Measurements from ENCODE around the gene PABPN1L.

- TF ChIP-seq USF2 (IDR thresholded peaks at IDR 0.05; ENCODE audit: low read depth, low read length), result no peak
- no peak for TF ChIP-seq CTCF (conservative IDR thresholded peaks at IDR 0.05; ENCODE audit: low read depth, low read length)
- no peak for TF ChIP-seq RFX5 (IDR thresholded peaks at IDR 0.05; ENCODE audit: low read depth, low read length)
- TF ChIP-seq CEBPB (IDR thresholded peaks at IDR 0.05; ENCODE audit: low read depth, low read length), result no peak
- no peak for TF ChIP-seq RCOR1 (IDR thresholded peaks at IDR 0.05; ENCODE audit: insufficient replicate concordance, low read length)
These were observed 21.6 kb upstream of the PABPN1L start for GRCh38 chr16:88888057-88888456.

Measured in IMR-90 (cell line).